Lung (tissue), 12 donors: Measurements from ENCODE around the gene BCL2L14. TPM values are rescaled to one million over a fixed set of nuclear protein-coding genes. Genes with fewer than 3 reads are reported as not detected.
A peak's percentile ranks its signal among the peaks of the same experiment; 100 is the strongest.

Source experiments
- ATAC-seq: fragments of 200-7000 bp; cut with Tn5 transposase; one replicate; pipeline ENCODE4 v1.9.1; 2020; ENCODE audit warnings: moderate number of reproducible peaks; ENCODE audit not compliant: insufficient read depth, low FRiP score
- DNase-seq, 3 donors: peaks; one replicate each; pipeline ENCODE4 v3.0.0-alpha.2; 2013 to 2017
- H3K27ac ChIP-seq, 2 donors: one replicate each; pipeline ENCODE4 v1.5.1; 2013; ENCODE audit warnings: mild to moderate bottlenecking in 2 of 2, moderate library complexity in 2 of 2, control low read depth in 1 of 2, inconsistent platforms in 1 of 2, low read depth in 1 of 2, low read length in 1 of 2
- H3K27me3 ChIP-seq, 3 donors: one replicate each; pipeline ENCODE4 v1.5.1; 2013; ENCODE audit warnings: low read length in 2 of 3; ENCODE audit not compliant: control insufficient read depth in 3 of 3, insufficient read depth in 3 of 3
- H3K36me3 ChIP-seq, 4 donors: one replicate each; pipeline ENCODE4 v1.5.1; 2013; ENCODE audit warnings: low read length in 4 of 4, mild to moderate bottlenecking in 1 of 4, moderate library complexity in 1 of 4; ENCODE audit not compliant: control insufficient read depth in 4 of 4, insufficient read depth in 4 of 4
- H3K4me1 ChIP-seq, 5 donors: one replicate each; pipeline ENCODE4 v1.5.1; 2013; ENCODE audit warnings: low read length in 5 of 5, mild to moderate bottlenecking in 2 of 5, moderate library complexity in 1 of 5; ENCODE audit not compliant: control insufficient read depth in 5 of 5, insufficient read depth in 5 of 5
- H3K4me3 ChIP-seq: one replicate; pipeline ENCODE4 v1.5.1; 2013; ENCODE audit warnings: mild to moderate bottlenecking, control low read depth, moderate library complexity
- H3K9ac ChIP-seq, 2 donors: one replicate each; pipeline ENCODE4 v1.5.1; 2013; ENCODE audit warnings: low read length in 2 of 2, control low read depth in 1 of 2; ENCODE audit not compliant: insufficient read depth in 1 of 2
- H3K9me3 ChIP-seq, 4 donors: one replicate each; pipeline ENCODE4 v1.5.1; 2013; ENCODE audit warnings: low read length in 3 of 4, mild to moderate bottlenecking in 1 of 4, moderate library complexity in 1 of 4; ENCODE audit not compliant: control insufficient read depth in 4 of 4, insufficient read depth in 3 of 4
- WGBS, 2 donors: extraction: QIAGEN DNeasy Blood & Tissue Kit; methylation state at CpG; one replicate each; pipeline ENCODE4 v1.1.7; 2013; 5-methylcytosine and 5-hydroxymethylcytosine counted together
- polyA plus RNA-seq, 2 donors: library from polyadenylated mRNA; stranded (reverse); fragments of 200-250 nt; gene quantifications; one replicate each; pipeline ENCODE4 v1.2.1, GENCODE V29; 2013
- total RNA-seq, 2 donors: library from RNA; depleted of rRNA in 1 of 2; stranded (reverse); fragments of >200 nt in 1 of 2; gene quantifications; one replicate each; pipeline ENCODE4 v1.2.1, GENCODE V29; 2014 to 2021
- TF ChIP-seq, protein P1 (sequence below): IDR thresholded peaks from 2 replicates; pipeline ENCODE4 v1.5.1; 2012; ENCODE audit warnings: mild to moderate bottlenecking; ENCODE audit errors: control extremely low read depth, extremely low read depth
- donor health status: control.
- donor health status: control.
- donor health status: Bipolar disorder and iron deficiency.
- donor health status: healthy.
- donor health status: DM: yes; HTN: yes; CAD: no.

The BCL2L14 gene
- total and polyA plus RNA-seq, 4 donors = 0.33 to 1.8 (median 0.98) TPM

DNA sequence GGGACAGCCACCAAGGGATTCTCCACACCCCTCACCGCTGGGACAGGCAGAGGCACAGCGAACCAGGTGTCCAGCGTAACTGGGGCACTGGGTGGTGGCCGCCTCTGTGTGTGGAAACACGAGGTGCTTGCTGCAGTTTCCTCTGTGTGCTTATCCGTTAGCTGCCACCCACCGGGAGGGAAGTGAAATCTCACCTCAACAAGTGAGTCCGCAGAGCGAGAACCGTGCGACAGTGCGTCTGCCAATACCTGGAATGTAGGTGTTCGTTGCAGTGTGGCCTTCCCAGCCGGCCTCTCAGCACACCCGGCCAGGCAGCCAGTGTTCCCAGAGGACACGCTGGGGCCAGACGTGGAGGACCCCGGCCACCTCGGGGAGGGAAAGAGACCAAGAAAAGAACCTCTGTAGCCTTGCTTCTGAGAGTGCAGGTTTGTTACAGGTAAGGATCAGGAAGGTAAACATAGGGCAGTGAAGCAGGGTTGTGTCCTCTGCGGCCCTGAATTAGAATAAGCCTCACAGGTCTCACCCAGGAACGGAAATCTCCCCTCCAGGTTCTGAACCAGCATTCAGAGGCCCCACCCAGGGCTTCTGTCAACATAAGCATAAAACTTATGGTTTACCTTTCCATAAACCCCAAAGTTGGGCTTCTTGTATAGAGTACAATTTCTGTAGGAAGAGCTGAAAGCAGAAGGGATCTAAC is 1.5 kb downstream of the BCL2L14 start:
- no peaks in the 10 kb centered on the region for H3K36me3 ChIP-seq
- H3K4me1 ChIP-seq = peaks cover 0 to 6% (median 0%) of the 10 kb centered on the region in 5 donors
- no peak overlapping the region for H3K4me3 ChIP-seq
- H3K9ac ChIP-seq = no peak overlapping the region
- peak overlapping the region in 1 of 2 donors; percentile 22 for H3K27ac ChIP-seq
- 52 to 67% methylated on average over 21 of the region's 21 CpGs for WGBS, 2 donors
- no peaks in the 10 kb centered on the region for H3K27me3 ChIP-seq
- DNase-seq (peak in 1 of 3 donors; percentile 24), ATAC-seq (peak; percentile 44)
- H3K9me3 ChIP-seq = no peaks in the 10 kb centered on the region
- TF ChIP-seq, protein P1, sequence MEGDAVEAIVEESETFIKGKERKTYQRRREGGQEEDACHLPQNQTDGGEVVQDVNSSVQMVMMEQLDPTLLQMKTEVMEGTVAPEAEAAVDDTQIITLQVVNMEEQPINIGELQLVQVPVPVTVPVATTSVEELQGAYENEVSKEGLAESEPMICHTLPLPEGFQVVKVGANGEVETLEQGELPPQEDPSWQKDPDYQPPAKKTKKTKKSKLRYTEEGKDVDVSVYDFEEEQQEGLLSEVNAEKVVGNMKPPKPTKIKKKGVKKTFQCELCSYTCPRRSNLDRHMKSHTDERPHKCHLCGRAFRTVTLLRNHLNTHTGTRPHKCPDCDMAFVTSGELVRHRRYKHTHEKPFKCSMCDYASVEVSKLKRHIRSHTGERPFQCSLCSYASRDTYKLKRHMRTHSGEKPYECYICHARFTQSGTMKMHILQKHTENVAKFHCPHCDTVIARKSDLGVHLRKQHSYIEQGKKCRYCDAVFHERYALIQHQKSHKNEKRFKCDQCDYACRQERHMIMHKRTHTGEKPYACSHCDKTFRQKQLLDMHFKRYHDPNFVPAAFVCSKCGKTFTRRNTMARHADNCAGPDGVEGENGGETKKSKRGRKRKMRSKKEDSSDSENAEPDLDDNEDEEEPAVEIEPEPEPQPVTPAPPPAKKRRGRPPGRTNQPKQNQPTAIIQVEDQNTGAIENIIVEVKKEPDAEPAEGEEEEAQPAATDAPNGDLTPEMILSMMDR = no peak

DNA sequence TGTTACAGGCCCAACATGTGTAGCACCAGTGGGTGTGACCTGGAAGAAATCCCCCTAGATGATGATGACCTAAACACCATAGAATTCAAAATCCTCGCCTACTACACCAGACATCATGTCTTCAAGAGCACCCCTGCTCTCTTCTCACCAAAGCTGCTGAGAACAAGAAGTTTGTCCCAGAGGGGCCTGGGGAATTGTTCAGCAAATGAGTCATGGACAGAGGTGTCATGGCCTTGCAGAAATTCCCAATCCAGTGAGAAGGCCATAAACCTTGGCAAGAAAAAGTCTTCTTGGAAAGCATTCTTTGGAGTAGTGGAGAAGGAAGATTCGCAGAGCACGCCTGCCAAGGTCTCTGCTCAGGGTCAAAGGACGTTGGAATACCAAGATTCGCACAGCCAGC is 8.6 kb downstream of the BCL2L14 start:
- WGBS, 2 donors = 85 to 94% methylated on average over 5 of the region's 5 CpGs
- Histone ChIP-seq H3K4me3 (no peak overlapping the region), H3K4me1 (peaks cover 0 to 6% (median 0%) of the 10 kb centered on the region in 5 donors), H3K36me3 (no peaks in the 10 kb centered on the region), H3K9ac (no peak overlapping the region), H3K9me3 (no peaks in the 10 kb centered on the region), H3K27ac (no peak overlapping the region), H3K27me3 (no peaks in the 10 kb centered on the region)
- ATAC-seq = no peak
- TF ChIP-seq, protein P1 = no peak
- no peak for DNase-seq

DNA sequence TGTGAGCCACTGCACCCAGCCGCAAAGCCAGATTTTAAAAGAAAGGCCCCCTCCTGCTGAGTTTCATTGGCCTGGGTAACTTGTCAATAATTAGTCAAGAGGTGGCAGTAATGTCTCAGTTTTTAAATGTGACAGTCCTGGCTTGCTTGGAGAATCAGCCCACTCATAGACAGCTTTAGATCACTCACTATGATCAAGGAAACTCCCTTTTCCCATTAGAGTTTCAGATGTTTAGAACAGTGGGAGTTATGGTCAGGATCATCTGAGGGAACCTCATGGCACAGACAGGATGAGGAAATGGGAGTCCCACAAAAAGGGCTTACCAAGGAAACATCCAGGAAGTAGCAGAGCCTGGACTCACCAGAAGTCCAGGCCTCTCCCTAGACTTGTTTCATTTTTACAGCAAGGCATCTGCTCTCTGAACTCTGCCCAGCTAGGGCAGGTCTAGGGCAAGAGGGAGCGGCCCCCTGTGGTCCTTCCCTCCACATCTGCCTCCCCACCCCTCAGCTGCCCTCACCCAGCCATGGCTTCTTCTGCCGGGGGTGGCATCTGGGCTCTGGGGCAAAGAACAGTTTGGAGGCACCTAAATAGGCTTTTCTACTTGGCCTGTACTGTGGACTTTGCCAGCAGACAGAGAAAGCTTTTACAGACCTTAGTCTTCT is 11.2 kb downstream of the BCL2L14 start:
- ATAC-seq (no peak), DNase-seq (peak in 2 of 3 donors; percentile 44 to 47)
- TF ChIP-seq, protein P1 = peak; percentile 23
- no peak overlapping the region for H3K4me3 ChIP-seq
- H3K27me3 ChIP-seq = no peaks in the 10 kb centered on the region
- H3K36me3 ChIP-seq = no peaks in the 10 kb centered on the region
- 65 to 73% methylated on average over 3 of the region's 3 CpGs for WGBS, 2 donors
- peak overlapping the region in 1 of 2 donors; percentile 78 for H3K27ac ChIP-seq
- no peaks in the 10 kb centered on the region for H3K9me3 ChIP-seq
- H3K4me1 ChIP-seq = peaks cover 0 to 5% (median 0%) of the 10 kb centered on the region in 5 donors
- no peak overlapping the region for H3K9ac ChIP-seq
